DLD1 (cell line): Measurements from ENCODE around the gene RAB9B.

Experiments used
- in situ Hi-C: cut with HindIII; loops from 2 replicates; pipeline ENCODE4 v1.10.0; 2017; ENCODE audit warnings: low sequenced_read_pairs

The RAB9B gene

GRCh38 chrX:103773445-103773844 lies 58.6 kb downstream of the RAB9B start:
- in situ Hi-C loops: no loop called here
